Activated CD8-positive, alpha-beta T cell treated with anti-CD3 and anti-CD28 coated beads for 36 hours (primary cell): ENCODE data around the gene SLC6A1. TPM values are rescaled to one million over a fixed set of nuclear protein-coding genes. Genes with fewer than 3 reads are reported as not detected.

ENCODE experiments used
- ATAC-seq: fragments of 200-7000 bp; cut with Tn5 transposase; one replicate; pipeline ENCODE4 v1.10.0; 2021; ENCODE audit warnings: mild to moderate bottlenecking, moderate library complexity
- CTCF ChIA-PET: fragments of 350-600 bp; sonication (Branson Sonifier 250); formaldehyde crosslinking; loops from one replicate; lab custom pipeline; 2021; ENCODE audit warnings: antibody characterized with exemption; lab: Charles Lee
- POLR2A ChIA-PET: fragments of 350-600 bp; sonication (Branson Sonifier 250); formaldehyde crosslinking; loops from one replicate; lab custom pipeline; 2021; ENCODE audit warnings: antibody characterized with exemption; lab: Charles Lee
- DNase-seq: peaks from one replicate; pipeline ENCODE4 v3.0.0-alpha.2; 2020
- H3K27ac Mint-ChIP-seq: one replicate; pipeline ENCODE4 v1.8.0; 2021; ENCODE audit warnings: mild to moderate bottlenecking, mixed read lengths
- H3K27me3 Mint-ChIP-seq: one replicate; pipeline ENCODE4 v1.8.0; 2021; ENCODE audit warnings: mixed read lengths
- H3K36me3 Mint-ChIP-seq: one replicate; pipeline ENCODE4 v1.8.0; 2021; ENCODE audit warnings: low read depth, mixed read lengths
- H3K4me1 Mint-ChIP-seq: one replicate; pipeline ENCODE4 v1.8.0; 2021; ENCODE audit warnings: low read depth, mixed read lengths
- H3K4me3 Mint-ChIP-seq: one replicate; pipeline ENCODE4 v1.8.0; 2021; ENCODE audit warnings: mild to moderate bottlenecking, moderate library complexity, mixed read lengths
- H3K9me3 Mint-ChIP-seq: one replicate; pipeline ENCODE4 v1.8.0; 2021; ENCODE audit warnings: mixed read lengths
- intact Hi-C: fragments of 100-400 bp; cut with micrococcal nuclease; formaldehyde crosslinking; loops from one replicate; pipeline ENCODE4 v1.10.0; 2022
- total RNA-seq, 2 experiments: library from RNA; stranded (reverse); gene quantifications; one replicate each; pipeline ENCODE4 v1.2.3, GENCODE V29; 2021
- TF ChIP-seq, protein P1 (sequence below): fragments of 200-600 bp; IDR thresholded peaks from one replicate; pipeline ENCODE4 v1.8.0; 2022; ENCODE audit warnings: antibody characterized with exemption, mild to moderate bottlenecking

Gene SLC6A1
- total RNA-seq, 2 experiments from 2014 or later, result not detected

DNA sequence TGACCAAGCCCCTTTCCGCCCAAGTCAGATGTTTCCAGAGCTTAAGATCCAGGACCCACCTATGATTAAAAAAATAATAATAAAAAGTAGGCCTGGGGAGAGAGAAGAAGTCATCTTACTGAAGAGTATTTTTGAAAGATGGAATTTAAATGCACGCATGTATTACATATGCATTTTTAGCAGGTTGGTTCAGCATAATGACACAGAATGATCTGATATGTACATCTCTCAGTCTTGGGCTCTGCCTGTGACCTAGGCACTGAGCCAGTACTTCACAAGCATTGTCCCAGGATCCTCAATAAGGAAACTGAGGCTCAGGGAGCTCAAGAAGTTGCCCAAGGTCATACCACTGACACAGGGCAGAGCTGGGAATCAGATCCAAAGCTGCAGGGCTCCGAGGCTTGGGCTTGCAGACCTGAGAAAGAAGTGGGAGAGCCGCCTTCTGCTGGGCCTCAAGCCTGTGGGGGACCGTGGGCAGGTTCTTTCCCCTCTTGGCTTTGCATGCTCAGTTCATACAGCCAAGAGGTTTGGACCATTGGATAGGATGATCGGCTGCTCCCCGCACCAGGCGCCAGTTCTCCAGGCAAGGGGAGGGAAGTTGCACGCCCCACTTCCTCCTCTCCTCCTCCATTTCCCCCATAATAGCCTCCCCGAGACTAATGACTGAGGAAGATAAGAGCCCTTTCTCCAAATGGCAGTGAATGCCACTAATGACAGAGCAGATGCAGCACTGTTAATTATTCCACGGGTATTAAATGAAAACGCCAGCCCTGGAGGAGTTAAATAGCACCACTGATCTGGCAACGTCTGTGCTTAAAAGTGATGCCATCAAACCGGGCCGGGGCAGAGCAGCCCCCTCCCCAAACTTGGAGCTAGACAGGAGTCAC lies 6.9 kb downstream of the SLC6A1 start:
- no peaks in the 10 kb centered on the region for H3K36me3 Mint-ChIP-seq
- H3K4me1 Mint-ChIP-seq, result no peaks in the 10 kb centered on the region
- ChIA-PET POLR2A (no interaction called here), CTCF (interaction anchor here (1.1 to 2.1 kb wide), 2 partner anchors 10 to 60 kb away, joined by 3 to 6 read pairs; no protein-coding TSS in a partner anchor)
- H3K27ac Mint-ChIP-seq, result no peak overlapping the region
- DNase-seq (no peak), ATAC-seq (no peak)
- peaks cover 15% of the 10 kb centered on the region for H3K27me3 Mint-ChIP-seq
- H3K9me3 Mint-ChIP-seq, result no peaks in the 10 kb centered on the region
- intact Hi-C loops, result no loop called here
- TF ChIP-seq, protein P1, sequence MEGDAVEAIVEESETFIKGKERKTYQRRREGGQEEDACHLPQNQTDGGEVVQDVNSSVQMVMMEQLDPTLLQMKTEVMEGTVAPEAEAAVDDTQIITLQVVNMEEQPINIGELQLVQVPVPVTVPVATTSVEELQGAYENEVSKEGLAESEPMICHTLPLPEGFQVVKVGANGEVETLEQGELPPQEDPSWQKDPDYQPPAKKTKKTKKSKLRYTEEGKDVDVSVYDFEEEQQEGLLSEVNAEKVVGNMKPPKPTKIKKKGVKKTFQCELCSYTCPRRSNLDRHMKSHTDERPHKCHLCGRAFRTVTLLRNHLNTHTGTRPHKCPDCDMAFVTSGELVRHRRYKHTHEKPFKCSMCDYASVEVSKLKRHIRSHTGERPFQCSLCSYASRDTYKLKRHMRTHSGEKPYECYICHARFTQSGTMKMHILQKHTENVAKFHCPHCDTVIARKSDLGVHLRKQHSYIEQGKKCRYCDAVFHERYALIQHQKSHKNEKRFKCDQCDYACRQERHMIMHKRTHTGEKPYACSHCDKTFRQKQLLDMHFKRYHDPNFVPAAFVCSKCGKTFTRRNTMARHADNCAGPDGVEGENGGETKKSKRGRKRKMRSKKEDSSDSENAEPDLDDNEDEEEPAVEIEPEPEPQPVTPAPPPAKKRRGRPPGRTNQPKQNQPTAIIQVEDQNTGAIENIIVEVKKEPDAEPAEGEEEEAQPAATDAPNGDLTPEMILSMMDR, result no peak
- H3K4me3 Mint-ChIP-seq, result no peak overlapping the region

DNA sequence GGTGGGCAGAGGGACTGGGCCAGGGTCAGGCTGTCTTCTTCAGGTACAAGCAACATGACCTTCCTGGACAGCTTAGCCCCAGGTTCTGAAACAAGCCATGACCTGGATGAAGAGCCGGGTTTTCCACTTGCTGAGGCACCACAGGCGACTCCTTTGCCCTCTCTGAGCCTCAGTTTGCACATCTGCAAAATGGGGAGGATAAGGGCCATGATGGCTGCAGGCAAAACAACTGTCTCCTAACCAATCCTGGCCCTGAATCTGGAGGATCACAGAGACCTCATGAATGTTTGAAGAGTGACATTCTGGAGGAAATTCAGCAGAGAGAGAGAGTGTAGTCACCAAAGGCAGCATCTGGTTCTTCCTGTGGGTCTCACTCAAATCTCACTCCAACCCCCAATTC lies 8.0 kb downstream of the SLC6A1 start:
- POLR2A ChIA-PET, result interaction anchor here (0.7 kb wide), 1 partner anchor 64 kb away, joined by 3 read pairs; no protein-coding TSS in a partner anchor

DNA sequence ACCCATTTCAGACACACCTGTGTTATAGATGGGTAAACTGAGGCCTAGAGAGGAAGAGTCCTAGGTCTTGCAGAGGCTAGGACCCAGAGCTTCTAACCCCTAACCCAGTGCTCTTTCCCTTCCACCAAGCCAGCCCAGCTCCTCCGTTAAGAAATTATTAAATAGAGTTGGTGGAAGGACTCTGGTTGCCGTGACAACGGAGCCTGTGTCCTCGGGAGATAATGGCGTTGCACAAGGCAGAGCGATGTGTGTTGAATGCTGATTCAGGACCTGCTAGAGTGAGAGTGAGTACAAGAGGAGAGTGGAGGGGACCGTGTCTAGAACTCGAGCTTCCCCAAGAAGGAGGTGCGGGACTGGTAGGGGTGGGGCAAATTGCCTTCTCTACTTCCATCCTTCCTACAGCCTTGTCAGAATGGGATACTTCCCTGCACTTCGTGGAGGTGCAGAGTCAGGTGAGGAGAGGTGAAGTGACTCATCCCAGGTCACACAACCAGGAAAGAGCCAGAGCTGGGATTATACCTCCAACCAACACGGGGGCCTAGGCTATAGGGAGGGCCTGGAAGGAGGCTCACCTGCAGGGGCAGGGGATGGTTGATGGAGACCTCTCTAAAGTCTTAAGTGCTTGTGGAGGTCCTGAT lies 8.6 kb downstream of the SLC6A1 start:
- CTCF ChIA-PET, result interaction anchor here (1.0 kb wide), 1 partner anchor 55 kb away, joined by 4 read pairs; no protein-coding TSS in a partner anchor

More for the DNA sequence above, 8.0 kb downstream of the SLC6A1 start:
- ATAC-seq, result no peak
- no peak for DNase-seq
- Mint-ChIP-seq H3K27me3 (peaks cover 6% of the 10 kb centered on the region), H3K4me3 (no peak overlapping the region), H3K4me1 (no peaks in the 10 kb centered on the region), H3K36me3 (no peaks in the 10 kb centered on the region), H3K27ac (no peak overlapping the region), H3K9me3 (no peaks in the 10 kb centered on the region)
- TF ChIP-seq, protein P1, result no peak
- CTCF ChIA-PET, result no interaction called here
- intact Hi-C loops, result no loop called here

DNA sequence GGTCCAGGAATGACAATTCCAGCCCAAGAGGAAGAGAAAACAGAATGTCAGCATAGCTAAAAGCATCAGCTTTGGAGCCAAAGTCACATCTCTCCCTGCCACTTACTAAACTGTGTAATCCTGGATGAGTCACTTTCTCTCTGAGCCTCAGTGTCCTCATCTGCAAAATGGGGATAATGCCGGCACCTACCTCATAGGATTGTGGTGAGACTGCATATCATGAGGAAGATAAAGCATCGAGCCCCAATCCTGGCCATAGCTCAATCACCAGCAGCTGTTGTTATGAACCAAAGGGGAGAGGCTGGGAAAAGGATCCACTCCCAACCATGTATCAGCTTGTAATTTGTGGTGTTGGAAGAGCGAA lies 9.1 kb downstream of the SLC6A1 start:
- intact Hi-C loops, result no loop called here
- no peak for ATAC-seq
- Mint-ChIP-seq H3K36me3 (no peaks in the 10 kb centered on the region), H3K4me3 (no peak overlapping the region), H3K27me3 (peaks cover 5% of the 10 kb centered on the region), H3K4me1 (no peaks in the 10 kb centered on the region), H3K27ac (no peak overlapping the region), H3K9me3 (no peaks in the 10 kb centered on the region)
- POLR2A ChIA-PET, result no interaction called here
- TF ChIP-seq, protein P1, result no peak
- CTCF ChIA-PET, result interaction anchor here (1.0 kb wide), 1 partner anchor 55 kb away, joined by 4 read pairs; no protein-coding TSS in a partner anchor
- DNase-seq, result no peak

More for the DNA sequence above, 8.6 kb downstream of the SLC6A1 start:
- Mint-ChIP-seq H3K27ac (no peak overlapping the region), H3K4me3 (no peak overlapping the region), H3K36me3 (no peaks in the 10 kb centered on the region), H3K4me1 (no peaks in the 10 kb centered on the region), H3K9me3 (no peaks in the 10 kb centered on the region), H3K27me3 (peaks cover 5% of the 10 kb centered on the region)
- intact Hi-C loops, result no loop called here
- ATAC-seq, result no peak
- DNase-seq, result no peak
- TF ChIP-seq, protein P1, result no peak
- POLR2A ChIA-PET, result interaction anchor here (0.7 kb wide), 1 partner anchor 65 kb away, joined by 3 read pairs; no protein-coding TSS in a partner anchor
